HL-60 (cell line): ENCODE data around the gene TMED4.

Source experiments
- TF ChIP-seq, protein P1 (sequence below): IDR thresholded peaks from one replicate; pipeline ENCODE4 v1.5.1; 2011; ENCODE audit warnings: low read length, control low read depth, inconsistent platforms; ENCODE audit not compliant: insufficient read depth
- TF ChIP-seq, protein P2 (sequence below): IDR thresholded peaks from 2 replicates; pipeline ENCODE4 v1.6.1; 2012; ENCODE audit warnings: low read depth; ENCODE audit not compliant: insufficient replicate concordance

DNA sequence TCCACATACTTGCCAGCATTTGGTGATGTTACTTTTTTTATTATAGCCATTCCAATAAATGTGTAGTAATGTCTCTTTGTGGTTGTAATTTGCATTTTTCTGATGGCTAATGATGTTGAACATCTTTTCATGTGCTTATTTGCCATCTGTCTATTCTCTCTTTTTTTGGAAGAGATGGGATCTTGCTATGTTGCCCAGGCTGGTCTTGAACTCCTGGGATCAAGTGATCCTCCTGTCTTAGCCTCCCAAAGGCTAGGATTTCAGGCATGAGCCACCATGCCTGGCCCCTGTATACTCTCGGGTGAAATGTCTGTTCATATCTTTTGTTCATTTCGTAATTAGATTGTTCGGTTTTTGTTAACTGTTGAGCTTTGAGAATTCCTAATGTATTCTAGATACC is 27.8 kb upstream of the TMED4 start:
- TF ChIP-seq, protein P1, sequence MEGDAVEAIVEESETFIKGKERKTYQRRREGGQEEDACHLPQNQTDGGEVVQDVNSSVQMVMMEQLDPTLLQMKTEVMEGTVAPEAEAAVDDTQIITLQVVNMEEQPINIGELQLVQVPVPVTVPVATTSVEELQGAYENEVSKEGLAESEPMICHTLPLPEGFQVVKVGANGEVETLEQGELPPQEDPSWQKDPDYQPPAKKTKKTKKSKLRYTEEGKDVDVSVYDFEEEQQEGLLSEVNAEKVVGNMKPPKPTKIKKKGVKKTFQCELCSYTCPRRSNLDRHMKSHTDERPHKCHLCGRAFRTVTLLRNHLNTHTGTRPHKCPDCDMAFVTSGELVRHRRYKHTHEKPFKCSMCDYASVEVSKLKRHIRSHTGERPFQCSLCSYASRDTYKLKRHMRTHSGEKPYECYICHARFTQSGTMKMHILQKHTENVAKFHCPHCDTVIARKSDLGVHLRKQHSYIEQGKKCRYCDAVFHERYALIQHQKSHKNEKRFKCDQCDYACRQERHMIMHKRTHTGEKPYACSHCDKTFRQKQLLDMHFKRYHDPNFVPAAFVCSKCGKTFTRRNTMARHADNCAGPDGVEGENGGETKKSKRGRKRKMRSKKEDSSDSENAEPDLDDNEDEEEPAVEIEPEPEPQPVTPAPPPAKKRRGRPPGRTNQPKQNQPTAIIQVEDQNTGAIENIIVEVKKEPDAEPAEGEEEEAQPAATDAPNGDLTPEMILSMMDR, result no peak
- TF ChIP-seq, protein P2, sequence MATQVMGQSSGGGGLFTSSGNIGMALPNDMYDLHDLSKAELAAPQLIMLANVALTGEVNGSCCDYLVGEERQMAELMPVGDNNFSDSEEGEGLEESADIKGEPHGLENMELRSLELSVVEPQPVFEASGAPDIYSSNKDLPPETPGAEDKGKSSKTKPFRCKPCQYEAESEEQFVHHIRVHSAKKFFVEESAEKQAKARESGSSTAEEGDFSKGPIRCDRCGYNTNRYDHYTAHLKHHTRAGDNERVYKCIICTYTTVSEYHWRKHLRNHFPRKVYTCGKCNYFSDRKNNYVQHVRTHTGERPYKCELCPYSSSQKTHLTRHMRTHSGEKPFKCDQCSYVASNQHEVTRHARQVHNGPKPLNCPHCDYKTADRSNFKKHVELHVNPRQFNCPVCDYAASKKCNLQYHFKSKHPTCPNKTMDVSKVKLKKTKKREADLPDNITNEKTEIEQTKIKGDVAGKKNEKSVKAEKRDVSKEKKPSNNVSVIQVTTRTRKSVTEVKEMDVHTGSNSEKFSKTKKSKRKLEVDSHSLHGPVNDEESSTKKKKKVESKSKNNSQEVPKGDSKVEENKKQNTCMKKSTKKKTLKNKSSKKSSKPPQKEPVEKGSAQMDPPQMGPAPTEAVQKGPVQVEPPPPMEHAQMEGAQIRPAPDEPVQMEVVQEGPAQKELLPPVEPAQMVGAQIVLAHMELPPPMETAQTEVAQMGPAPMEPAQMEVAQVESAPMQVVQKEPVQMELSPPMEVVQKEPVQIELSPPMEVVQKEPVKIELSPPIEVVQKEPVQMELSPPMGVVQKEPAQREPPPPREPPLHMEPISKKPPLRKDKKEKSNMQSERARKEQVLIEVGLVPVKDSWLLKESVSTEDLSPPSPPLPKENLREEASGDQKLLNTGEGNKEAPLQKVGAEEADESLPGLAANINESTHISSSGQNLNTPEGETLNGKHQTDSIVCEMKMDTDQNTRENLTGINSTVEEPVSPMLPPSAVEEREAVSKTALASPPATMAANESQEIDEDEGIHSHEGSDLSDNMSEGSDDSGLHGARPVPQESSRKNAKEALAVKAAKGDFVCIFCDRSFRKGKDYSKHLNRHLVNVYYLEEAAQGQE, result no peak
